HepG2 (cell line): Measurements from ENCODE around the gene CCR5AS.

Source experiments
- ATAC-seq: fragments of 200-7000 bp; cut with Tn5 transposase; 3 replicates; pipeline ENCODE4 v1.9.1; 2020; ENCODE audit warnings: mild to moderate bottlenecking, moderate library complexity
- BruUV-seq: library from RNA; stranded (reverse); fragments of 400-500 nt; replicated peaks from 2 replicates; lab custom pipeline; 2021; lab: Mats Ljungman, UMichigan
- CTCF ChIA-PET: fragments of 300-600 bp; formaldehyde crosslinking; extraction: SDS; loops from one replicate; lab custom pipeline; 2021; ENCODE audit warnings: low total read pairs, inconsistent platforms, low intra/inter-chr PET ratio; lab: Yijun Ruan, JAX
- POLR2A ChIA-PET: fragments of 350-600 bp; sonication (Branson Sonifier 250); formaldehyde crosslinking; loops from one replicate; lab custom pipeline; 2020; ENCODE audit warnings: antibody characterized with exemption, inconsistent platforms; lab: Yijun Ruan, JAX
- DNase-seq: peaks from one replicate; pipeline ENCODE4 v3.0.0-alpha.2; 2015; ENCODE audit warnings: low spot score
- FAIRE-seq: peaks from 3 replicates; lab custom pipeline; 2011; peaks lifted over from hg19 to GRCh38; lab: Jason Lieb, UNC
- H2AFZ ChIP-seq: one replicate; pipeline ENCODE4 v1.6.1; 2011; ENCODE audit warnings: low read length, inconsistent platforms
- H3K27ac ChIP-seq: fragments of 300-600 bp; 3 replicates; pipeline ENCODE4 v1.8.0; 2011; ENCODE audit warnings: mixed run types, mild to moderate bottlenecking, mixed read lengths, low read length, inconsistent platforms; ENCODE audit not compliant: insufficient read depth; ENCODE audit errors: extremely low read length
- H3K27me3 ChIP-seq, 2 experiments: fragments of 200-600 bp in 1 of 2; 2 replicates in 1 of 2; 3 replicates in 1 of 2; pipeline versions ENCODE4 v1.6.0 to v1.8.0; 2011; ENCODE audit warnings: low read length in 2 of 2, mild to moderate bottlenecking in 2 of 2, moderate library complexity in 2 of 2, inconsistent platforms in 1 of 2; ENCODE audit not compliant: insufficient read depth in 2 of 2, control insufficient read depth in 1 of 2
- H3K36me3 ChIP-seq, 2 experiments: fragments of 200-600 bp in 1 of 2; replicated peaks in 1 of 2; 2 replicates in 1 of 2; 3 replicates in 1 of 2; pipeline versions ENCODE4 v1.5.1 to v1.8.0; 2011; ENCODE audit warnings: low read length in 2 of 2, inconsistent platforms in 1 of 2; ENCODE audit not compliant: insufficient read depth in 2 of 2, control insufficient read depth in 1 of 2
- H3K4me1 ChIP-seq: 2 replicates; pipeline ENCODE4 v1.5.1; 2012; ENCODE audit warnings: low read length, inconsistent platforms; ENCODE audit not compliant: insufficient read depth
- H3K4me2 ChIP-seq: 2 replicates; pipeline ENCODE4 v1.6.0; 2011; ENCODE audit warnings: low read depth, low read length, inconsistent platforms
- H3K4me3 ChIP-seq, 3 experiments: fragments of 200-600 bp in 1 of 3; sonication (generic), shearing (Covaris generic) in 1 of 3; replicated peaks in 1 of 3; 2 replicates each; pipeline ENCODE4 v1.5.1; 2011 to 2016; ENCODE audit warnings: low read length in 3 of 3, inconsistent platforms in 2 of 3, low read depth in 2 of 3, mild to moderate bottlenecking in 2 of 3, control low read depth in 1 of 3, mixed read lengths in 1 of 3; ENCODE audit not compliant: insufficient read depth in 1 of 3
- H3K79me2 ChIP-seq: one replicate; pipeline ENCODE4 v1.6.1; 2011; ENCODE audit warnings: low read length, inconsistent platforms; ENCODE audit not compliant: insufficient read depth
- H3K9ac ChIP-seq: 2 replicates; pipeline ENCODE4 v1.6.0; 2011; ENCODE audit warnings: mild to moderate bottlenecking, low read depth, low read length, inconsistent platforms; ENCODE audit not compliant: insufficient read depth
- H3K9me3 ChIP-seq: 2 replicates; pipeline ENCODE4 v1.5.1; 2012; ENCODE audit warnings: mild to moderate bottlenecking, low read length
- H4K20me1 ChIP-seq: 2 replicates; pipeline ENCODE4 v1.6.0; 2011; ENCODE audit warnings: inconsistent platforms, mild to moderate bottlenecking, low read length, moderate library complexity; ENCODE audit not compliant: insufficient read depth
- ATRX ChIP-seq: sonication (generic); formaldehyde crosslinking; IDR thresholded peaks from 2 replicates; pipeline ENCODE4 v1.4.0; 2020; ENCODE audit warnings: missing genetic modification reagents, borderline replicate concordance
- MXD4 ChIP-seq: IDR thresholded peaks from 2 replicates; pipeline ENCODE4 v1.6.1; 2016; ENCODE audit warnings: mild to moderate bottlenecking, missing biosample characterization, missing genetic modification reagents
- ZBTB1 ChIP-seq: sonication (generic); formaldehyde crosslinking; IDR thresholded peaks from 2 replicates; pipeline ENCODE4 v1.4.0; 2020; ENCODE audit warnings: missing genetic modification reagents, borderline replicate concordance
- WGBS: methylation state at CpG from one replicate; pipeline ENCODE4 v1.1.6; 2017; ENCODE audit warnings: low lambda C conversion rate; 5-methylcytosine and 5-hydroxymethylcytosine counted together
- in situ Hi-C: cut with HindIII; loops from 2 replicates; pipeline ENCODE4 v1.10.0; 2017; ENCODE audit warnings: low pct_unique_long_range_greater_than_20kb; ENCODE audit not compliant: extremely low pct_ligation_motif_present
- intact Hi-C: fragments of 100-400 bp; cut with micrococcal nuclease; formaldehyde crosslinking; loops from one replicate; pipeline ENCODE4 v1.10.0; 2022; ENCODE audit not compliant: unreplicated experiment
- TF ChIP-seq, protein P1 (sequence below), 2 experiments: sonication (generic) in 1 of 2; formaldehyde crosslinking in 1 of 2; IDR thresholded peaks; 2 replicates each; pipeline versions ENCODE4 v1.4.0 to v1.6.1; 2016 to 2020; ENCODE audit warnings: borderline replicate concordance in 1 of 2, low read depth in 1 of 2, mild to moderate bottlenecking in 1 of 2, missing genetic modification reagents in 1 of 2
- TF ChIP-seq, protein P2 (sequence below): sonication (generic); formaldehyde crosslinking; IDR thresholded peaks from 2 replicates; pipeline ENCODE4 v1.5.1; 2020; ENCODE audit warnings: mild to moderate bottlenecking, moderate library complexity, missing genetic modification reagents
- TF ChIP-seq, protein P3 (sequence below): sonication (generic); formaldehyde crosslinking; IDR thresholded peaks from 2 replicates; pipeline ENCODE4 v1.4.0; 2020; ENCODE audit warnings: missing genetic modification reagents
- TF ChIP-seq, protein P4 (sequence below): sonication (generic); formaldehyde crosslinking; IDR thresholded peaks from 2 replicates; pipeline ENCODE4 v1.4.0; 2020; ENCODE audit warnings: mild to moderate bottlenecking, missing genetic modification reagents

The CCR5AS gene

DNA sequence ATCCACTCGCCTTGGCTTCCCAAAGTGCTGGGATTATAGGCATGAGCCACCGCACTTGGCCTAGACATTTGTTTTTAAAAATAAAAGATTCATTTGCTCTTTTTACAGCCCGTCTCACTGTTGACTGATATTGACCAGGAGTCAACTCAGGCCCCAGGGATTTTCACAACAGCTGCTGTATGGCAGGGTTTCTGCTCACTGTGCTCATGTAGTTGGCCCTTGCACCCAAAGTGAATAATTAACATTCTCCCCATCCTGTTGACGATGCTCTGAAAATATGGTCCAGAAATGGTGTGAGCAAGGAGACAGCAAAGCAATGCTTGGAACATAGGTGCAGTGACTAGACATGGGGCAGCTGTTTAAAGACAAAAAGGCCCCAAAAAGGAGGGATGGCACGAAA is 39.1 kb downstream of the CCR5AS start (continued):
- TF ChIP-seq, protein P1, sequence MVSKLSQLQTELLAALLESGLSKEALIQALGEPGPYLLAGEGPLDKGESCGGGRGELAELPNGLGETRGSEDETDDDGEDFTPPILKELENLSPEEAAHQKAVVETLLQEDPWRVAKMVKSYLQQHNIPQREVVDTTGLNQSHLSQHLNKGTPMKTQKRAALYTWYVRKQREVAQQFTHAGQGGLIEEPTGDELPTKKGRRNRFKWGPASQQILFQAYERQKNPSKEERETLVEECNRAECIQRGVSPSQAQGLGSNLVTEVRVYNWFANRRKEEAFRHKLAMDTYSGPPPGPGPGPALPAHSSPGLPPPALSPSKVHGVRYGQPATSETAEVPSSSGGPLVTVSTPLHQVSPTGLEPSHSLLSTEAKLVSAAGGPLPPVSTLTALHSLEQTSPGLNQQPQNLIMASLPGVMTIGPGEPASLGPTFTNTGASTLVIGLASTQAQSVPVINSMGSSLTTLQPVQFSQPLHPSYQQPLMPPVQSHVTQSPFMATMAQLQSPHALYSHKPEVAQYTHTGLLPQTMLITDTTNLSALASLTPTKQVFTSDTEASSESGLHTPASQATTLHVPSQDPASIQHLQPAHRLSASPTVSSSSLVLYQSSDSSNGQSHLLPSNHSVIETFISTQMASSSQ (IDR thresholded peaks at IDR 0.05; ENCODE audit: low read depth), result peak; percentile 55; the same call in 1 of the 2 replicates
- TF ChIP-seq, protein P1 (CRISPR knock-in tag; IDR thresholded peaks at IDR 0.05; ENCODE audit: borderline replicate concordance), result no peak
- TF ChIP-seq, protein P2, sequence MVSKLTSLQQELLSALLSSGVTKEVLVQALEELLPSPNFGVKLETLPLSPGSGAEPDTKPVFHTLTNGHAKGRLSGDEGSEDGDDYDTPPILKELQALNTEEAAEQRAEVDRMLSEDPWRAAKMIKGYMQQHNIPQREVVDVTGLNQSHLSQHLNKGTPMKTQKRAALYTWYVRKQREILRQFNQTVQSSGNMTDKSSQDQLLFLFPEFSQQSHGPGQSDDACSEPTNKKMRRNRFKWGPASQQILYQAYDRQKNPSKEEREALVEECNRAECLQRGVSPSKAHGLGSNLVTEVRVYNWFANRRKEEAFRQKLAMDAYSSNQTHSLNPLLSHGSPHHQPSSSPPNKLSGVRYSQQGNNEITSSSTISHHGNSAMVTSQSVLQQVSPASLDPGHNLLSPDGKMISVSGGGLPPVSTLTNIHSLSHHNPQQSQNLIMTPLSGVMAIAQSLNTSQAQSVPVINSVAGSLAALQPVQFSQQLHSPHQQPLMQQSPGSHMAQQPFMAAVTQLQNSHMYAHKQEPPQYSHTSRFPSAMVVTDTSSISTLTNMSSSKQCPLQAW (CRISPR knock-in tag), result peak; percentile 88

DNA sequence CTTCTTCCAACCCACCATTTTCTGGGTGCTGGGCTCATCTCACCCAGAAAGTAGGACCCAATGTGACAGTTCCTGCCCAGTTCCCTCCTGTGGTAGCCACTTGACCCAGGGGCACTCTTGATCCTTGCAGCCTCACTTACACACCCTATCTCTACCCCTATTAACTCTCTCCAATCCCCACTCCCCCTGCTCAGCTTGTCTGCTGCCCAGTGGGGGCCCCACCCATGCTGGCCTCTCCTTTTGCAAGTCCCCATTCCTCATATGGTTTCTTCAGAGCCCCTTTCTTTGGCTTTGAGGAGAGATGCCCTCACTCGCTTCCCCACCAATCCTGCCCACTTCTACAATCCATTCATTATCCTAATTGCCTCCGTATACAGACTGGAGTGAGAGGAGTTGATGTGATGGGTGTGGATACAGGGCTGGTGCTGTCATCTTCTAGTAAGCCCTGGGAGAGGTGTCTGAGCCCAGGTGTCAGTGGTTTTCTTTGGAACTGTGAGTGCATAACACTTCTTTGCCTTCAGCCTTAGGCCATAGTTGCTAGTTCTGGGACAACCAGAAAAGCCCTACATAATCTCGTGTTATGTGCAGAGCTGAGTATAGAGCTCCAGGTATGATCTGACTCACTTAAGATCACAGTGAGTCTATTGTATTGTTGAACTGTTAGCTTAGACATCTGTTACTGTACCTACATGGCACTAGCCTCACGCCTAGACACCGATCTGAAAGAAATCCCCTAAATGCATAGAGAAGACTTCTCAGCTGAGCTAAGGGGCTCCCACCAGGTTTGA is 40.9 kb downstream of the CCR5AS start:
- H3K27ac ChIP-seq, result no peak overlapping the region
- TF ChIP-seq, protein P3, sequence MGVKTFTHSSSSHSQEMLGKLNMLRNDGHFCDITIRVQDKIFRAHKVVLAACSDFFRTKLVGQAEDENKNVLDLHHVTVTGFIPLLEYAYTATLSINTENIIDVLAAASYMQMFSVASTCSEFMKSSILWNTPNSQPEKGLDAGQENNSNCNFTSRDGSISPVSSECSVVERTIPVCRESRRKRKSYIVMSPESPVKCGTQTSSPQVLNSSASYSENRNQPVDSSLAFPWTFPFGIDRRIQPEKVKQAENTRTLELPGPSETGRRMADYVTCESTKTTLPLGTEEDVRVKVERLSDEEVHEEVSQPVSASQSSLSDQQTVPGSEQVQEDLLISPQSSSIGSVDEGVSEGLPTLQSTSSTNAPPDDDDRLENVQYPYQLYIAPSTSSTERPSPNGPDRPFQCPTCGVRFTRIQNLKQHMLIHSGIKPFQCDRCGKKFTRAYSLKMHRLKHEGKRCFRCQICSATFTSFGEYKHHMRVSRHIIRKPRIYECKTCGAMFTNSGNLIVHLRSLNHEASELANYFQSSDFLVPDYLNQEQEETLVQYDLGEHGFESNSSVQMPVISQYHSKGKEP (CRISPR knock-in tag), result no peak
- TF ChIP-seq ATRX (CRISPR knock-in tag), result no peak
- TF ChIP-seq ZBTB1 (CRISPR knock-in tag), result no peak
- TF ChIP-seq, protein P4, sequence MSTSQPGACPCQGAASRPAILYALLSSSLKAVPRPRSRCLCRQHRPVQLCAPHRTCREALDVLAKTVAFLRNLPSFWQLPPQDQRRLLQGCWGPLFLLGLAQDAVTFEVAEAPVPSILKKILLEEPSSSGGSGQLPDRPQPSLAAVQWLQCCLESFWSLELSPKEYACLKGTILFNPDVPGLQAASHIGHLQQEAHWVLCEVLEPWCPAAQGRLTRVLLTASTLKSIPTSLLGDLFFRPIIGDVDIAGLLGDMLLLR (CRISPR knock-in tag), result no peak
- no peak for TF ChIP-seq MXD4 (CRISPR knock-in tag)
- H3K9me3 ChIP-seq, result no peaks in the 10 kb centered on the region
- H4K20me1 ChIP-seq, result no peaks in the 10 kb centered on the region
- H3K9ac ChIP-seq, result no peak overlapping the region
- CTCF ChIA-PET, result no interaction called here
- ATAC-seq (no peak), DNase-seq (no peak), FAIRE-seq (no peak)
- H3K4me2 ChIP-seq, result no peak overlapping the region
- no peak overlapping the region for H3K4me3 ChIP-seq
- H3K79me2 ChIP-seq, result no peaks in the 10 kb centered on the region
- 35% methylated on average over 5 of the region's 5 CpGs for WGBS
- intact Hi-C loops (no loop called here), in situ Hi-C loops (no loop called here)
- H3K36me3 ChIP-seq, result no peaks in the 10 kb centered on the region
- no TSS peak for BruUV-seq
- H2AFZ ChIP-seq, result no peak overlapping the region
- peaks cover 13% of the 10 kb centered on the region for H3K4me1 ChIP-seq
- POLR2A ChIA-PET, result no interaction called here
- 0 out of 5 replicates have a peak, but pooled peaks cover 0 to 4% of the 10 kb centered on the region in 2 experiments for H3K27me3 ChIP-seq
